HG03066 (cell line): Measurements from ENCODE around the gene LRSAM1.

Experiments used
- ATAC-seq: cut with Tn5 transposase; IDR thresholded peaks from one replicate; pipeline ENCODE4 v1.9.1; 2021; ENCODE audit warnings: low read depth; ENCODE audit not compliant: unreplicated experiment

Gene LRSAM1

DNA sequence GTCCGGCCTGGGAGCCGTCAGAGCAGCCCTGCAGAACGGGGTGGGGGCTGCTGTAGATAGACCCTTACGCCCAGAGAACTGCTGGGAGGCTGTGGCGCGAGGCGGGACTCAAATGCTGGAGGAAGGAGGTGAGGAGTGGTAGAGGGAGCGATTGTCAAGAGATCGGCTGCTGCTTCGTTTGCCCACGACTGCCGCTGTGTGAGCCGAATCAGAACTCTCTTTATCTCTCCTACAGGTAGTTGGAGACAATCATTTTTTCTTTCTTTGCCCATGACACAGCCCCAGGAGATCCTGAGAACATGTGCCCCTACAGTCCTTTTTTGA lies 26.7 kb upstream of the LRSAM1 start:
- ATAC-seq, result peak; percentile 14

DNA sequence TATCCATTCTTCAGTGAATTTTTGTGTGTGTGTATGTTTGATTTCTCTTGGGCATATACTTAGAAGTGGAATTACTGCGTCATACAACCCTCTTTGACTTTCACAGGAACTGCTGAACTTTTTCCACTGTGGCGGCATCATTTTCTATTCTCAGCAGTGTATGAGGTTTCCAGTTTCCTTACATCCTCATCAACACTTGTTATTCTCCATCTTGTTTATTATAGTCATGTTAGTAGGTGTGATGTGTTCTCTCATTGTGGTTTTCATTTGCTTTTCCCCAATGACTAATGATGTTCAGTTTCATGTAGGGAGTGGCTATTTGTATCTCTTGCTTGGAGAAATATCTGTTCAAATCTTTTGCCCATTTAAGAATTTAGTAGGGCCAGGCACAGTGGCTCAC lies 24.6 kb upstream of the LRSAM1 start:
- ATAC-seq, result no peak

- no peak for ATAC-seq
Observed at GRCh38 chr9:127428348-127428747, 23.0 kb upstream of the LRSAM1 start.

DNA sequence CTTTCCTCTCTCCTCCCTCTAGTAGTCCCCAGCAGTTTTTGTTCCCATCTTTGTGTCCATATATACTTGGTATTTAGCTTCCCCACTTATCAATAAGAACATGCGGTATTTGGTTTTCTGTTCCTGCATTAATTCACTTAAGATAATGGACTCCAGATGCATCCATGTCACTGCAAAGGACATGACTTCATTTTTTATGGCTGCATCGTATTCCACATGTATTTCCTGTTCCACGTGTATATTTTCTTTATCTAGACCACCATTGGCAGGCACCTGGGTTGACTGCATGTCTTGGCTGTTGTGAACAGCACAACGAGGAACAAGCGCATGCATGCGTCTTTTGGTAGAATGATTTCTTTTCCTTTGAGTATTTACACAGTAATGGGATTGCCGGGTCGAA lies 20.9 kb upstream of the LRSAM1 start:
- ATAC-seq, result no peak

DNA sequence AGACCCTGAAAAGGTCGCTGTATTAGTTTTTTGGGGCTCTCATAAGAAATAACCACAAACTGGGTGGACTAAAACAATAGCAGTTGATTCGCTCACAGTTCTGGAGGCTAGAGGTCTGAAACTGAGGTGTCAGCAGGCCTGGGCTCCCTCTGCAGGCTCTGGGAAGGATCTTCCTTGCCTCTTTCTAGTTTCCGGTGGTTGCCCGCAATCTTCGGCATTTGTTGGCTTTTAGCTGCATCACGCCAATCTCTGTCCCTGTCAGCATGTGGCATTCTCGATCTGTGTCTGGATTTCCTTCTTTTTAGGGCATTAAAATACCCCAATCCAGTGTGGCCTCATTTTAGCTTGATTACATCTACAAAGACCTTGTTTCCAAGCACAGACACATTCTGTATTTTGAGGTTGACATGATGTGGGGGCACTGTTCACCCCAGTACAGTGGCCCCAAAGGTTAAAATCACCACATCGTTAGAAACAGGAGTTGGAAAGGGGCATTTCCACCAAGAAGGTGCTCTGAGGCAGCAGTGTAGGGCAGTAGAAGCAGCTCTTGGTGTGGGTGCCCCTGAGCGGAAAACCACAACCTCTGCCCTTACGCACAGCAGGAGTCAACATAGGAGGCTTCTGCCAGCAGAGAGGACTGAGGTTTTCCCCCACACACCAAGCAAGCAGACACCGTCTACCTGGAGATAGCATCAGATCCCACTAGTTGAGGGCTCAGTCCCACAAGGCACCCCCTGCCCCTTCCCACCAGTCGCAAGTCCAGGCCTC lies 13.6 kb upstream of the LRSAM1 start:
- ATAC-seq, result no peak

GRCh38 chr9:127438394-127438793 lies 12.9 kb upstream of the LRSAM1 start:
- no peak for ATAC-seq

GRCh38 chr9:127444283-127444920 lies 6.9 kb upstream of the LRSAM1 start:
- ATAC-seq, result no peak

DNA sequence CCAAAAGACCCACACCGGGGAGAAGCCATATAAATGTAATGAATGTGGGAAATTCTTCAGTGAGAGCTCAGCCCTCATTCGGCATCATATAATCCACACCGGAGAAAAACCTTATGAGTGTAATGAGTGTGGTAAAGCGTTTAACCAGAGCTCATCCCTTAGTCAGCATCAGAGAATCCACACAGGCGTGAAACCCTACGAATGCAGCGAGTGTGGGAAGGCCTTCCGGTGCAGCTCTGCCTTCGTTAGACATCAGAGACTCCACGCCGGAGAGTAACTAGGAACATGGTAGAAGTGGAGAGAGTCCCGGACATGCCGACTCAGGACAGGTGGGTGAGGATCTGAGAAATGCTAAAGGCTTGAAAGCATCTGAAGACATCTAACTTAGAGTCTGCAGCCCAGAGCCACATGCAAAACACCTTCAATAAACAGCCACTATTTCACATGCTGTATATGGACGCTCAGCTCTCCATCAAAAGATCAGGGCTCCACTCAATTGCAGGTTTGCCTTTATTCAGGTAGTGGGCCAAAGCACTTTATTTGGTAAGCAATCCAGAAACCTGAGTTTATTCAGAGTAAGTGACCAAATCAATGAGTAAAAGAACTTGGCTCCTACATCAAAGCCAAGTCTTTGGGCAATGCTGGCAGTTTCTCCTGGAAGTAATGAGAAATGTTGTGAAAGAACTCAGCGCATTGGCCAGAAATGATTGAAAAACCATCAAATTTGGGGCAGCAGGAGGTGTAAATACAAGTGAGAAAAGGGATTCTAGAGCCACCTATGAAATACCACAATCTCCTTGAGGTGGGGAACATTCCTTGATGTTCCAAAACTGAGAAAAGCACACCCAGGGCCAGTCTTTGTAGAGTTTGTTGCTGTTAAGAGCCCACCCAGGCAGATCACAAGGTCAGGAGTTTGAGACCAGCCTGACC lies 6.1 kb upstream of the LRSAM1 start:
- no peak for ATAC-seq

GRCh38 chr9:127445851-127446712 lies 5.2 kb upstream of the LRSAM1 start:
- ATAC-seq, result no peak

DNA sequence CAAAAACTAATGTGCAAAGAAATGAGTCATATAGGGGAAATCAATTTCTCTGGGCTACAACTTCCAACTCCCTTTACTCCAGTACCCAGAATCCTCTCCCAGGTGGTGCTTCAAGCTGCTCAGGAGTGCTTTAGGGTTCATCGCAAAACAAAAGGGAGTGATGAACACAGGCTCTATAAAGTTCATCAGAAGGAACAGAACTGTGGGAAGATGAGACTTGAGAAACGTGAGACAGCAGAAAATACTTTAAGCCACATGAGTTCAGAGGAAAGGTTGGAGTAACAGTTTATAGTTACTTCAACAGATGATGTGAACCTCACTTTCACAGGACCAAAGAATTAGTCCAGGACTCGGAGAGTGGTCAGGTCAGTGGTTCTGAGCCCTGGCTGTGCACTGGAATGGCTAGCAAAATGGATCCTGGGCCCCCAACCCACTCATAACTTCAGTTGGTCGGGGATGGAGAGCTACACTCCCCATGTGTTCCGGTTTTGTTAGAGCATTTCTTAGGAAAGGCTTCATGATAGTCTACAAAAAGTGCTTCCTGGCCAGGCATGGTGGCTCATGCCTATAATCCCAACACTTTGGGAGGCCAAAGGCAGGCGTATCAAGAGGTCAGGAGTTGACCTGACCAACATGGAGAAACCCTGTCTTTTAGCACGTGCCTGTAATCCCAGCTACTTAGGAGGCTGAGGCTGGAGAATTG lies 4.4 kb upstream of the LRSAM1 start:
- no peak for ATAC-seq

DNA sequence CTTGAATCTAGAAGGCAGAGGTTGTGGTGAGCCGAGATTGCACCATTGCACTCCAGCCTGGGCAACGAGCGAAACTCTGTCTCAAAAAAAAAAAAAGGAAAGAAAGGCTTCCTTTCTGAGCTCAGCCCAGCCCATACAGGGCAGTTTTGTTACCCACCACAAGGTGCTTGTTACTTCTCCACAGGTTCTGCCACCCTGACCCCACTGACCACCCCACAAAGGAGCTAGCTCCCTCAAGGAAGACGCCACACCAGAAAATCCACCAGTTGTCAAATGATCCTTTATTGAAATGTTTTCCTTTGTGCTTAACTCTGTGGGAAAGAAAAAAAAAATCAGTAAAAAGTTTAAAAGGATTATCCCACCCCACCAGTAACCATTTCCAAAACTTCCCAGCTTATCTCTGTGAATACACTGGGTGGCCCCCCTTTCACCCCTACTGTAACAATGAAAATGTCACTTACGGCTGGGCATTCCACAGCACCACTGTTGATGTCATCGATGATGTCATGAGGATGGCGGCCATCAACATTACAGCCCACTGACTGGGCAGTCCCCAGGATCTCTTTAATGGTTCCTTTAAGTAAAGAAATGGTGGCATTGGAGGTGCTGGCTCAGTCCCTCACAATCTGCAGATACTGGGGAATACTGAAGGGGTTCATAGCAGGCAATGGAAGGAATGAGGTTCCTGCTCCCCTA lies 3.7 kb upstream of the LRSAM1 start:
- no peak for ATAC-seq

DNA sequence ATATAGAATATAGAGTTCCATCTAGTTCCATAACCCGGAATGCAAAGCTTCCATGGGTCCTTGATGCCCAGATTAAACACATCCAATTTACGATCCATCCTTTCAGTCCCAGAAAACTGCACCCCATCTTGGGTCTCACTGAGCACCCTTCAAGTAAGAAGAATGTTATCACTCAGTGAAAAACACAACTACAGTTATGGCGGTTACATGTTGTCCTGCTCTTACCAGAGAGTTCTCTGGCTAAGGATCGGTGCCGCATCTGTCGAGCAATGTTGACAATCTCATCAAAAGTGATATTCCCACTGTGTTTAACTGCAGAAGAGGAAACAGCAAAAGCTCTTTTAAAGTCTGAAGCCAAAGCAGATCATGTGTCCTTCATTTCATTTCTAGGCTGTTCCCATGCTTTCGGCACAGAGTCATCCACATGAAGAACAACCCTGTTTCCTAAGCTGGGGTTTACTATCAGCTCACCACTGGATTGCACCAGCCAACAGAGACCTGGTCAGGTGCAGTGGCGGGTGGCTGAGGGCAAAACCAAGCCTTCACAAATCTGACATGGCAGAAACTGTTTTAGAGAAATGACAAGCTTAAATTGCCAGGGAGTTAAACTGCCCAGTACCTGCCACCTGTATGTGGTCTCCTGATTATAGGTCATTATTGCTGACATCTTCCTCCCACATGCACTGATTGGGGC lies 3.1 kb upstream of the LRSAM1 start:
- ATAC-seq, result no peak

DNA sequence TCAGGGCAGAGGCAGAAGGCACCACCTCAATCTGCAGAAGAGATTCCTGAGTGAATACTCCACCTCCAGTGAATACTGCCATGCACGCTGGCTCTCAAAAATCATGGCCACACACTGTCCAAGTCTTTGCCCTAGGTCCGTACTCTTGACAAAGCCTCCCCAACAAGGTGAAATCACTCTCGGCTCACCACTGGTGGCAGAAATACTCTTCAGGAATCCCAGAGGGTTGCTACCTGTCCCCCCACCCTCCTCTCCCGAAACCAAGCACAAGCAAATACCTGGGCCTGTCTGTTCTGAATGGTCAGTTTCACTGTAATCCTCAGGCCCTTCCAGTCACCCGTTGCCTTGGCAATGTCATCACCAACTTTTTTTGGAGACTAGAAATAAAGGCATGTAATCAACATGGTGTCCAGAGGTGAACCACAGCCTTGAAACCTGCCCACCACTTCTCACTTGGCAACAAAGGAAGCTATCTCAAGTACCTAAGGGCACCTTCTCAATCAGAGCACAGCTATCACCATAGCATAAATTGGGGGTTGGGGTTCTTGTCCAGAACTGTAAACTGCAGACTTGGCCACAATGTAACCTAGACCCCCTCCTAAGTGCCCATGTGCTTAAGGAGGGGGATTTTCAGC lies 1.9 kb upstream of the LRSAM1 start:
- no peak for ATAC-seq

- no peak for ATAC-seq
Observed at GRCh38 chr9:127450243-127450760, 1.0 kb upstream of the LRSAM1 start.

DNA sequence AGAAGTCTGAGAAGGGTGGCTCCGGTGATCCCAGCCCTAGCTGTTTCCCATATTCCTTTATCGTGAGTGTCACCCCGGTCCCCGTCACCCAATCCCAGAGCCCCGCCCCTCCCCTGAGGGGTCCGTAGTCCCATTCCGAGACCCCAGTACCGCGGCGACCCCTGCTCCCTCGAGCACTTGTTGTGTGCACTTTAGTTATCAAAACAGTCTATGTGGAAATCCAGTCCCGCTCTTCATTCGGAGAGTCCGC lies 223 bp downstream of the LRSAM1 start:
- no peak for ATAC-seq

DNA sequence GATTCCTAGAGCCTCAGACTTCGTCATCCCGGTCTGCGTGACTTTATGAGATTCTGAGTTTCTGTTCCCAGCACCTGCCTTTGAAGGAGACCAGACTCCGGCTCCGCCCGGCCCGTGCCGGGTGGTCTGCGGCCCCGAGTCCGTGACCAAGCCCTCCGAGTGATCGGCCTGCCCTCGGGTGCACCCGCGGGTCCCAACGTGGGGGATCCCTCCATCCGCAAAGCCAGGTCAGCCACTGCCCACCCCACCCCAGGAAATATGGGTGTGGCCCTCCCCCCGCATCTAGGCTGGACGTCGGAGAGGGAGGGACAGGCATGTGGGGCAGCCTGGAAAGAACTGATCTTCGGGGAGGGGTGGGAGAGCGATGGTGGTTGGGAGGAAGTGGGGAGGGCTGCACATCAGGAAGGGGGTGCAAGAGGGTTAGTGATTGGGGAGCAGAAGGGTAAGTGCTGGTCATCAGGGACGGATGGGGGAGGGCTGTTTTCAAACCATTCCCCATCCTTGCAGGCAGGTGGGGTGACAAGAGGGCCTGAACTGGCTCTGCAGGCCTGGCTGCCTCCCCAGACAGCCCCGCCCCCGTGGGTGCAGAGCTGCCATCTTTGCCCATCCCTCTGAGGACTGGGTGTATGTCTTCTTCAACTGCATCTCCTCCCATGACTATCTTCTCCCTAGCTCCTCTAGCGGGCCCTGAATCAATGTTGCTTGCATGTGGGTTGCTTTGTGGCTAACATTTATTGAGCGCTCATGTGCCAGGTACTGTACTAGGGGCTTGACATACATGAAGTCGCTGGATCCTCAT lies 747 bp downstream of the LRSAM1 start:
- ATAC-seq, result no peak

- no peak for ATAC-seq
Observed at GRCh38 chr9:127452691-127453090, 1.4 kb downstream of the LRSAM1 start.
